H9 (cell line): ENCODE data around the gene PI4KB. TPM values are rescaled to one million over a fixed set of nuclear protein-coding genes. Genes with fewer than 3 reads are reported as not detected.

ENCODE experiments used
- DNase-seq: peaks from one replicate; pipeline ENCODE4 v3.0.0-alpha.2; 2017
- H2AFZ ChIP-seq: one replicate; pipeline ENCODE4 v1.6.1; 2013; ENCODE audit warnings: mild to moderate bottlenecking, low read length, control low read depth, moderate library complexity
- H2AK5ac ChIP-seq: 2 replicates; pipeline ENCODE4 v1.6.1; 2013; ENCODE audit warnings: low read length, control low read depth, mixed read lengths; ENCODE audit not compliant: insufficient read length
- H2BK120ac ChIP-seq: one replicate; pipeline ENCODE4 v1.6.1; 2013; ENCODE audit warnings: low read depth, mild to moderate bottlenecking, low read length, control low read depth, inconsistent platforms; ENCODE audit not compliant: poor library complexity, severe bottlenecking
- H2BK12ac ChIP-seq: 2 replicates; pipeline ENCODE4 v1.6.1; 2013; ENCODE audit warnings: low read length, control low read depth, mixed read lengths, low read depth; ENCODE audit not compliant: insufficient read length
- H2BK15ac ChIP-seq: 2 replicates; pipeline ENCODE4 v1.6.1; 2013; ENCODE audit warnings: low read depth, low read length, control low read depth
- H2BK20ac ChIP-seq: one replicate; pipeline ENCODE4 v1.6.1; 2013; ENCODE audit warnings: low read depth, mild to moderate bottlenecking, low read length, control low read depth, inconsistent platforms; ENCODE audit not compliant: poor library complexity, severe bottlenecking
- H2BK5ac ChIP-seq: 2 replicates; pipeline ENCODE4 v1.6.1; 2013; ENCODE audit warnings: low read length, control low read depth, mixed read lengths; ENCODE audit not compliant: insufficient read length
- H3K14ac ChIP-seq: 2 replicates; pipeline ENCODE4 v1.6.1; 2013; ENCODE audit warnings: low read length, control low read depth; ENCODE audit not compliant: insufficient read depth
- H3K18ac ChIP-seq: 2 replicates; pipeline ENCODE4 v1.6.1; 2013; ENCODE audit warnings: low read depth, mild to moderate bottlenecking, mixed read lengths, low read length, control low read depth; ENCODE audit not compliant: insufficient read length
- H3K23ac ChIP-seq: 2 replicates; pipeline ENCODE4 v1.6.1; 2013; ENCODE audit warnings: low read length, control low read depth, mixed read lengths, low read depth; ENCODE audit not compliant: insufficient read length
- H3K23me2 ChIP-seq: 2 replicates; pipeline ENCODE4 v1.6.1; 2013; ENCODE audit warnings: low read depth, mild to moderate bottlenecking, mixed read lengths, low read length, control low read depth; ENCODE audit not compliant: insufficient read length, poor library complexity, severe bottlenecking
- H3K27ac ChIP-seq: 2 replicates; pipeline ENCODE4 v1.5.1; 2013; ENCODE audit warnings: low read length, control low read depth, mixed read lengths, low read depth; ENCODE audit not compliant: insufficient read length
- H3K27me3 ChIP-seq: 2 replicates; pipeline ENCODE4 v1.6.1; 2013; ENCODE audit warnings: low read length, control low read depth, inconsistent platforms; ENCODE audit not compliant: insufficient read depth
- H3K4ac ChIP-seq: 2 replicates; pipeline ENCODE4 v1.6.1; 2013; ENCODE audit warnings: low read depth, mild to moderate bottlenecking, control low read depth, inconsistent platforms, low read length, moderate library complexity
- H3K4me1 ChIP-seq: 2 replicates; pipeline ENCODE4 v1.6.1; 2013; ENCODE audit warnings: low read length, control low read depth, inconsistent platforms; ENCODE audit not compliant: insufficient read depth
- H3K4me2 ChIP-seq: 2 replicates; pipeline ENCODE4 v1.6.1; 2013; ENCODE audit warnings: low read length, control low read depth, mixed read lengths; ENCODE audit not compliant: insufficient read length, insufficient read depth
- H3K56ac ChIP-seq: 2 replicates; pipeline ENCODE4 v1.6.1; 2013; ENCODE audit warnings: low read depth, mild to moderate bottlenecking, mixed read lengths, low read length, control low read depth; ENCODE audit not compliant: insufficient read length
- H3K79me1 ChIP-seq: 2 replicates; pipeline ENCODE4 v1.6.1; 2013; ENCODE audit warnings: low read depth, mild to moderate bottlenecking, moderate library complexity, low read length, control low read depth, inconsistent platforms; ENCODE audit not compliant: insufficient read depth, poor library complexity, severe bottlenecking
- H3K79me2 ChIP-seq: 2 replicates; pipeline ENCODE4 v1.6.1; 2013; ENCODE audit warnings: low read length, control low read depth, inconsistent platforms; ENCODE audit not compliant: insufficient read depth
- H3K9ac ChIP-seq: 2 replicates; pipeline ENCODE4 v1.6.1; 2013; ENCODE audit warnings: low read length, control low read depth, mixed read lengths; ENCODE audit not compliant: insufficient read length; ENCODE audit errors: extremely low read depth
- H3K9me3 ChIP-seq: one replicate; pipeline ENCODE4 v1.6.1; 2013; ENCODE audit warnings: low read depth, low read length, inconsistent platforms; ENCODE audit not compliant: control insufficient read depth
- H3T11ph ChIP-seq: one replicate; pipeline ENCODE4 v1.6.1; 2013; ENCODE audit warnings: mild to moderate bottlenecking, low read length, control low read depth, inconsistent platforms
- H4K20me1 ChIP-seq: one replicate; pipeline ENCODE4 v1.6.1; 2013; ENCODE audit not compliant: control insufficient read depth, insufficient read length, insufficient read depth
- H4K5ac ChIP-seq: 2 replicates; pipeline ENCODE4 v1.6.1; 2013; ENCODE audit warnings: low read depth, mild to moderate bottlenecking, mixed read lengths, low read length, control low read depth; ENCODE audit not compliant: insufficient read length
- H4K8ac ChIP-seq: replicated peaks from 2 replicates; pipeline ENCODE4 v1.6.1; 2013; ENCODE audit warnings: low read length, control low read depth, mixed read lengths, low read depth; ENCODE audit not compliant: insufficient read length
- H4K91ac ChIP-seq: 2 replicates; pipeline ENCODE4 v1.6.1; 2013; ENCODE audit warnings: low read depth, mild to moderate bottlenecking, moderate library complexity, mixed read lengths, low read length, control low read depth; ENCODE audit not compliant: insufficient read length
- H3K27ac Mint-ChIP-seq, 3 experiments: 2 replicates in 2 of 3; 3 replicates in 1 of 3; pipeline ENCODE4 v1.8.0; 2020 to 2021; ENCODE audit warnings: mixed read lengths in 3 of 3, mild to moderate bottlenecking in 1 of 3, moderate library complexity in 1 of 3
- H3K27me3 Mint-ChIP-seq: 2 replicates; pipeline ENCODE4 v1.8.0; 2021; ENCODE audit warnings: low read depth, mild to moderate bottlenecking, moderate library complexity, mixed read lengths
- H3K36me3 Mint-ChIP-seq, 3 experiments: 2 replicates in 2 of 3; 3 replicates in 1 of 3; pipeline ENCODE4 v1.8.0; 2020 to 2021; ENCODE audit warnings: low read depth in 3 of 3, mixed read lengths in 3 of 3; ENCODE audit not compliant: insufficient read depth in 1 of 3
- H3K4me1 Mint-ChIP-seq, 2 experiments: 2 replicates each; pipeline ENCODE4 v1.8.0; 2020; ENCODE audit warnings: mixed read lengths in 2 of 2
- H3K4me3 Mint-ChIP-seq, 2 experiments: 2 replicates in 1 of 2; 3 replicates in 1 of 2; pipeline ENCODE4 v1.8.0; 2020 to 2021; ENCODE audit warnings: mild to moderate bottlenecking in 2 of 2, mixed read lengths in 2 of 2, moderate library complexity in 1 of 2
- H3K9me3 Mint-ChIP-seq, 2 experiments: 2 replicates in 1 of 2; 3 replicates in 1 of 2; pipeline ENCODE4 v1.8.0; 2020; ENCODE audit warnings: mild to moderate bottlenecking in 2 of 2, mixed read lengths in 2 of 2, moderate library complexity in 1 of 2
- CTCF ChIP-seq: fragments of 200-600 bp; sonication (generic); conservative IDR thresholded peaks from 3 replicates; pipeline ENCODE4 v1.8.0; 2021; ENCODE audit warnings: antibody characterized with exemption, mild to moderate bottlenecking
- WGBS: extraction: QIAGEN DNeasy Blood & Tissue Kit; methylation state at CpG from one replicate; pipeline ENCODE4 v1.1.7; 2013; ENCODE audit warnings: missing lambda C conversion rate, low lambda C conversion rate, mixed read lengths; ENCODE audit not compliant: insufficient read length; ENCODE audit errors: extremely low coverage; 5-methylcytosine and 5-hydroxymethylcytosine counted together
- total RNA-seq: library from RNA; stranded (reverse); gene quantifications from 2 replicates; pipeline ENCODE4 v1.2.1, GENCODE V29; 2021

The PI4KB gene
- total RNA-seq, 1 experiment from 2014 or later, result 39.1 TPM

- H2AK5ac ChIP-seq, result no peak overlapping the region
- H2BK12ac ChIP-seq, result no peak overlapping the region
- H2BK20ac ChIP-seq, result no peak overlapping the region
- H3K14ac ChIP-seq, result no peak overlapping the region
- H3K9ac ChIP-seq, result no peak overlapping the region
- H3T11ph ChIP-seq, result no peak overlapping the region
- no peak overlapping the region for H3K4me2 ChIP-seq
- no peak overlapping the region for H3K27ac ChIP-seq
- Mint-ChIP-seq H3K36me3 (peaks cover 28 to 47% (median 46%) of the 10 kb centered on the region in 3 experiments), H3K27me3 (no peaks in the 10 kb centered on the region), H3K4me3 (0 out of 5 replicates have a peak overlapping the region, but pooled peaks of 1 of the 2 experiments have one; percentile 24), H3K27ac (no peak overlapping the region), H3K4me1 (peaks cover 21 to 28% of the 10 kb centered on the region in 2 experiments), H3K9me3 (no peaks in the 10 kb centered on the region)
- no peak overlapping the region for H4K91ac ChIP-seq
- H3K27me3 ChIP-seq, result no peaks in the 10 kb centered on the region
- H2BK15ac ChIP-seq, result no peak overlapping the region
- peaks cover 1% of the 10 kb centered on the region; the same call in 1 of the 2 replicates for H3K79me2 ChIP-seq
- H3K18ac ChIP-seq, result no peak overlapping the region
- no peak overlapping the region for H2BK5ac ChIP-seq
- no peak overlapping the region for H4K8ac ChIP-seq
- H3K4me1 ChIP-seq, result no peaks in the 10 kb centered on the region; the same call in 1 of the 2 replicates
- H3K56ac ChIP-seq, result no peak overlapping the region
- H3K79me1 ChIP-seq, result peaks cover 9% of the 10 kb centered on the region
- no peak for DNase-seq
- no peak overlapping the region for H2AFZ ChIP-seq
- peaks cover 2% of the 10 kb centered on the region for H4K20me1 ChIP-seq
- no peak overlapping the region for H3K23ac ChIP-seq
- no peak overlapping the region for H3K4ac ChIP-seq
- no CpG with 5 or more reads among the region's 6 CpGs for WGBS
- peaks cover 11% of the 10 kb centered on the region for H3K23me2 ChIP-seq
- no peak overlapping the region for H4K5ac ChIP-seq
- H2BK120ac ChIP-seq, result no peak overlapping the region
- H3K9me3 ChIP-seq, result no peaks in the 10 kb centered on the region
- TF ChIP-seq CTCF, result no peak
Measured at GRCh38 chr1:151344291-151344690, 17.1 kb upstream of the PI4KB start.
